Kidney epithelial cell (primary cell): ENCODE measurements around the gene MVB12A. TPM values are rescaled to one million over a fixed set of nuclear protein-coding genes. Genes with fewer than 3 reads are reported as not detected.

Source experiments
- DNase-seq: peaks from one replicate; pipeline ENCODE4 v3.0.0-alpha.2; 2010; ENCODE audit warnings: low read depth
- H3K27me3 ChIP-seq: 2 replicates; pipeline ENCODE4 v1.6.0; 2011; ENCODE audit warnings: low read length; ENCODE audit not compliant: control insufficient read depth, insufficient read depth
- H3K36me3 ChIP-seq: 2 replicates; pipeline ENCODE4 v1.5.1; 2011; ENCODE audit warnings: low read length; ENCODE audit not compliant: control insufficient read depth, insufficient read depth
- H3K4me3 ChIP-seq: 2 replicates; pipeline ENCODE4 v1.5.1; 2011; ENCODE audit warnings: low read depth, mild to moderate bottlenecking, control low read depth, low read length
- CTCF ChIP-seq: IDR thresholded peaks from 2 replicates; pipeline ENCODE4 v1.5.1; 2011; ENCODE audit warnings: mild to moderate bottlenecking, moderate library complexity, low read length, control low read depth, inconsistent platforms; ENCODE audit not compliant: insufficient read depth, poor library complexity, severe bottlenecking
- total RNA-seq: library from RNA; depleted of rRNA; stranded (reverse); fragments of >200 nt; gene quantifications from 2 replicates; pipeline ENCODE4 v1.2.3, GENCODE V29; 2015

MVB12A gene
- total RNA-seq, 1 donor from 2014 or later = 66.1 TPM

GRCh38 chr19:17402982-17403855 lies 16.6 kb upstream of the MVB12A start:
- Histone ChIP-seq H3K27me3 (peaks cover 5% of the 10 kb centered on the region), H3K36me3 (no peaks in the 10 kb centered on the region), H3K4me3 (peak overlapping the region; percentile 22)
- no peak for TF ChIP-seq CTCF
- no peak for DNase-seq

- no peaks in the 10 kb centered on the region for H3K36me3 ChIP-seq
- H3K4me3 ChIP-seq = no peak overlapping the region
- no peak for DNase-seq
- no peak for TF ChIP-seq CTCF
- peaks cover 5% of the 10 kb centered on the region for H3K27me3 ChIP-seq
Measured at GRCh38 chr19:17404015-17404414, 15.8 kb upstream of the MVB12A start.

- Histone ChIP-seq H3K27me3 (peaks cover 5% of the 10 kb centered on the region), H3K36me3 (no peaks in the 10 kb centered on the region), H3K4me3 (no peak overlapping the region)
- no peak for TF ChIP-seq CTCF
- no peak for DNase-seq
Measured at GRCh38 chr19:17404621-17405249, 15.1 kb upstream of the MVB12A start.

GRCh38 chr19:17405250-17406045 lies 14.4 kb upstream of the MVB12A start, which contains the start of gene BST2:
BST2 (minus strand) TSS chr19:17405630; CDS start chr19:17405575, 55 bp downstream.
- no peaks in the 10 kb centered on the region for H3K36me3 ChIP-seq
- DNase-seq = peak; percentile 56
- peaks cover 5% of the 10 kb centered on the region for H3K27me3 ChIP-seq
- no peak for TF ChIP-seq CTCF
- H3K4me3 ChIP-seq = no peak within 1 kb of the TSS

- DNase-seq = no peak
- H3K36me3 ChIP-seq = no peaks in the 10 kb centered on the region
- TF ChIP-seq CTCF = no peak
Measured at GRCh38 chr19:17406046-17406886, 13.6 kb upstream of the MVB12A start.

More at GRCh38 chr19:17406046-17406886, 13.6 kb upstream of the MVB12A start:
- Histone ChIP-seq H3K4me3 (no peak overlapping the region), H3K27me3 (peaks cover 5% of the 10 kb centered on the region)
